Large intestine (tissue), 3 donors: ENCODE results near the gene SMAD5. TPM values are rescaled to one million over a fixed set of nuclear protein-coding genes. Genes with fewer than 3 reads are reported as not detected.

Experiments
- DNase-seq, 2 donors: peaks; one replicate each; pipeline versions ENCODE4 v3.0.0 to v3.0.0-alpha.2; 2013
- H3K27ac ChIP-seq: one replicate; pipeline ENCODE4 v1.5.1; 2013; ENCODE audit warnings: low read length
- H3K27me3 ChIP-seq: 2 replicates; pipeline ENCODE4 v1.6.1; 2013; ENCODE audit warnings: low read length; ENCODE audit not compliant: control insufficient read depth, insufficient read depth
- H3K36me3 ChIP-seq: 2 replicates; pipeline ENCODE4 v1.6.1; 2013; ENCODE audit warnings: low read length; ENCODE audit not compliant: control insufficient read depth, insufficient read depth
- H3K4me1 ChIP-seq: one replicate; pipeline ENCODE4 v1.6.1; 2013; ENCODE audit warnings: low read length; ENCODE audit not compliant: control insufficient read depth, insufficient read depth
- H3K4me3 ChIP-seq: one replicate; pipeline ENCODE4 v1.5.1; 2013; ENCODE audit warnings: low read length
- H3K9me3 ChIP-seq: one replicate; pipeline ENCODE4 v1.6.1; 2013; ENCODE audit warnings: mild to moderate bottlenecking, low read depth, low read length, moderate library complexity; ENCODE audit not compliant: control insufficient read depth
- WGBS: methylation state at CpG from one replicate; pipeline ENCODE4 v1.1.5; 2013; ENCODE audit warnings: low lambda C conversion rate; ENCODE audit not compliant: insufficient coverage; 5-methylcytosine and 5-hydroxymethylcytosine counted together
- polyA plus RNA-seq: library from polyadenylated mRNA; unstranded; fragments of 120-200 nt; gene quantifications from one replicate; pipeline ENCODE4 v1.2.1, GENCODE V29; 2013

Gene SMAD5
- polyA plus RNA-seq, 1 donor = 42.1 TPM

GRCh38 chr5:136215812-136216211 is 83.2 kb downstream of the SMAD5 start:
- no peak overlapping the region for H3K27ac ChIP-seq
- no CpG with 5 or more reads among the region's 4 CpGs for WGBS
- no peaks in the 10 kb centered on the region for H3K9me3 ChIP-seq
- no peak overlapping the region for H3K4me3 ChIP-seq
- H3K36me3 ChIP-seq = peaks cover 4% of the 10 kb centered on the region
- no peak for DNase-seq
- H3K27me3 ChIP-seq = no peaks in the 10 kb centered on the region
- H3K4me1 ChIP-seq = no peaks in the 10 kb centered on the region

- WGBS = no CpG with 5 or more reads among the region's 8 CpGs
- Histone ChIP-seq H3K4me1 (no peaks in the 10 kb centered on the region), H3K27me3 (no peaks in the 10 kb centered on the region), H3K9me3 (peaks cover 4% of the 10 kb centered on the region), H3K4me3 (no peak overlapping the region), H3K27ac (no peak overlapping the region), H3K36me3 (peaks cover 4% of the 10 kb centered on the region)
- DNase-seq = no peak
These were observed 83.6 kb downstream of the SMAD5 start for GRCh38 chr5:136216230-136216629.

- Histone ChIP-seq H3K27me3 (no peaks in the 10 kb centered on the region), H3K9me3 (peaks cover 5% of the 10 kb centered on the region), H3K36me3 (no peaks in the 10 kb centered on the region), H3K27ac (no peak overlapping the region), H3K4me3 (no peak overlapping the region), H3K4me1 (no peaks in the 10 kb centered on the region)
- WGBS = no CpG with 5 or more reads among the region's 4 CpGs
- DNase-seq = no peak
These were observed 88.7 kb downstream of the SMAD5 start for GRCh38 chr5:136221340-136221739.

GRCh38 chr5:136222580-136223235 is 90.1 kb downstream of the SMAD5 start:
- H3K9me3 ChIP-seq = peaks cover 5% of the 10 kb centered on the region
- no peak for DNase-seq
- no CpG with 5 or more reads among the region's 4 CpGs for WGBS
- no peaks in the 10 kb centered on the region for H3K27me3 ChIP-seq
- H3K36me3 ChIP-seq = no peaks in the 10 kb centered on the region
- no peak overlapping the region for H3K27ac ChIP-seq
- peaks cover 6% of the 10 kb centered on the region for H3K4me1 ChIP-seq
- H3K4me3 ChIP-seq = no peak overlapping the region

GRCh38 chr5:136225796-136226195 is 93.2 kb downstream of the SMAD5 start:
- DNase-seq = peak in 1 of 2 donors; percentile 17
- no CpG with 5 or more reads among the region's 2 CpGs for WGBS

GRCh38 chr5:136226401-136226800 is 93.8 kb downstream of the SMAD5 start:
- DNase-seq = peak in 1 of 2 donors; percentile 42
- no CpG with 5 or more reads among the region's 2 CpGs for whole genome bisulfite sequencing
- no peak overlapping the region for H3K27ac ChIP-seq
- no peak overlapping the region for H3K4me3 ChIP-seq
- H3K36me3 ChIP-seq = no peaks in the 10 kb centered on the region
- peaks cover 6% of the 10 kb centered on the region for H3K4me1 ChIP-seq
- no peaks in the 10 kb centered on the region for H3K9me3 ChIP-seq
- peaks cover 4% of the 10 kb centered on the region for H3K27me3 ChIP-seq

More at GRCh38 chr5:136225796-136226195, 93.2 kb downstream of the SMAD5 start:
- Histone ChIP-seq H3K4me1 (peaks cover 6% of the 10 kb centered on the region), H3K4me3 (no peak overlapping the region), H3K9me3 (peaks cover 5% of the 10 kb centered on the region), H3K36me3 (no peaks in the 10 kb centered on the region), H3K27me3 (peaks cover 4% of the 10 kb centered on the region), H3K27ac (no peak overlapping the region)

- H3K4me3 ChIP-seq = no peak overlapping the region
- peaks cover 4% of the 10 kb centered on the region for H3K27me3 ChIP-seq
- no peak for DNase-seq
- H3K27ac ChIP-seq = no peak overlapping the region
- 80% methylated on average over 1 of the region's 7 CpGs for WGBS
- no peaks in the 10 kb centered on the region for H3K36me3 ChIP-seq
- peaks cover 6% of the 10 kb centered on the region for H3K4me1 ChIP-seq
- H3K9me3 ChIP-seq = no peaks in the 10 kb centered on the region
These were observed 95.6 kb downstream of the SMAD5 start for GRCh38 chr5:136228136-136228757.

- Histone ChIP-seq H3K27me3 (peaks cover 4% of the 10 kb centered on the region), H3K36me3 (no peaks in the 10 kb centered on the region), H3K27ac (no peak overlapping the region), H3K4me1 (peaks cover 6% of the 10 kb centered on the region), H3K9me3 (no peaks in the 10 kb centered on the region), H3K4me3 (no peak overlapping the region)
- WGBS = 29% methylated on average over 1 of the region's 1 CpG
- DNase-seq = no peak
These were observed 97.5 kb downstream of the SMAD5 start for GRCh38 chr5:136230176-136230575.

- H3K4me1 ChIP-seq = peaks cover 15% of the 10 kb centered on the region
- H3K36me3 ChIP-seq = no peaks in the 10 kb centered on the region
- 94% methylated on average over 2 of the region's 6 CpGs for WGBS
- H3K4me3 ChIP-seq = no peak overlapping the region
- peaks cover 4% of the 10 kb centered on the region for H3K27me3 ChIP-seq
- H3K27ac ChIP-seq = no peak overlapping the region
- no peak for DNase-seq
- H3K9me3 ChIP-seq = no peaks in the 10 kb centered on the region
These were observed 99.7 kb downstream of the SMAD5 start for GRCh38 chr5:136232316-136232715.
